ENCODE measurements around the gene NGFR. TPM values are rescaled to one million over a fixed set of nuclear protein-coding genes. Genes with fewer than 3 reads are reported as not detected.

Gene NGFR
- total RNA-seq, 1 experiment from 2014 or later: 60.6 TPM

DNA sequence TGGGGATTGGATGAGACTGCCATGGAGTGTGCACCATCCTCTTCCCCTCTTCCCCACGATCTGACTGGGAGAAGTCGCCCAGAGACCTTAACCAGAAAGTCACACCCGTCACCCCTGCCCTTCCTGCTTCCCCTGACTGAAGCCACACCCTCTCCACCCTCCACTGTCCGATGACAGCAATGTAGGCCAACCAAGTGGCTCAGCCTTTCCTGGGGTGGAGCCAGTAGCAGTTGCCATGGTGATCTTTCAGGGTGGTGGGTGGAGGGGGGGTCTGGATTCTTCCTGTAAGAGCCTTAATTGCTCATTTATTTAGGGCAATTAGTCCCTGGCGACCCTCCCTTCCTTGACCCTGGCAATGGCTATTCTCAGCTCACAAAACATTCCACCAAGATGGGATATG lies 42.9 kb upstream of the NGFR start:
- H3K4me1 ChIP-seq (ENCODE audit: insufficient read depth, low read length, poor library complexity, severe bottlenecking): no peaks in the 10 kb centered on the region
- intact Hi-C loops (cut with micrococcal nuclease; ENCODE audit: unreplicated experiment): no loop called here
- no peak overlapping the region for H3K27ac ChIP-seq (ENCODE audit: low read depth, low read length, poor library complexity, severe bottlenecking)
- ChIA-PET CTCF (no interaction called here), POLR2A (ENCODE audit: low non-redundant PET) (no interaction called here)
- no peaks in the 10 kb centered on the region for H3K27me3 ChIP-seq (replicated peaks; ENCODE audit: insufficient read depth, low read depth, low read length, poor library complexity)
- TF ChIP-seq, protein P1, sequence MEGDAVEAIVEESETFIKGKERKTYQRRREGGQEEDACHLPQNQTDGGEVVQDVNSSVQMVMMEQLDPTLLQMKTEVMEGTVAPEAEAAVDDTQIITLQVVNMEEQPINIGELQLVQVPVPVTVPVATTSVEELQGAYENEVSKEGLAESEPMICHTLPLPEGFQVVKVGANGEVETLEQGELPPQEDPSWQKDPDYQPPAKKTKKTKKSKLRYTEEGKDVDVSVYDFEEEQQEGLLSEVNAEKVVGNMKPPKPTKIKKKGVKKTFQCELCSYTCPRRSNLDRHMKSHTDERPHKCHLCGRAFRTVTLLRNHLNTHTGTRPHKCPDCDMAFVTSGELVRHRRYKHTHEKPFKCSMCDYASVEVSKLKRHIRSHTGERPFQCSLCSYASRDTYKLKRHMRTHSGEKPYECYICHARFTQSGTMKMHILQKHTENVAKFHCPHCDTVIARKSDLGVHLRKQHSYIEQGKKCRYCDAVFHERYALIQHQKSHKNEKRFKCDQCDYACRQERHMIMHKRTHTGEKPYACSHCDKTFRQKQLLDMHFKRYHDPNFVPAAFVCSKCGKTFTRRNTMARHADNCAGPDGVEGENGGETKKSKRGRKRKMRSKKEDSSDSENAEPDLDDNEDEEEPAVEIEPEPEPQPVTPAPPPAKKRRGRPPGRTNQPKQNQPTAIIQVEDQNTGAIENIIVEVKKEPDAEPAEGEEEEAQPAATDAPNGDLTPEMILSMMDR (conservative IDR thresholded peaks at IDR 0.05; ENCODE audit: low read depth, low read length): no peak
- no peak for TF ChIP-seq EZH2 (IDR thresholded peaks at IDR 0.05; ENCODE audit: borderline replicate concordance, low read depth, low read length, poor library complexity, severe bottlenecking)
- DNase-seq (ENCODE audit: low spot score): no peak
- BruUV-seq (replicated peaks): no TSS peak
- no peak overlapping the region for H3K4me3 ChIP-seq (ENCODE audit: low read depth, low read length, poor library complexity, severe bottlenecking)
- H3K36me3 ChIP-seq (ENCODE audit: insufficient read depth, low read length, poor library complexity, severe bottlenecking): no peaks in the 10 kb centered on the region
- no peaks in the 10 kb centered on the region for H3K9me3 ChIP-seq (ENCODE audit: low read depth, low read length, poor library complexity, severe bottlenecking)

DNA sequence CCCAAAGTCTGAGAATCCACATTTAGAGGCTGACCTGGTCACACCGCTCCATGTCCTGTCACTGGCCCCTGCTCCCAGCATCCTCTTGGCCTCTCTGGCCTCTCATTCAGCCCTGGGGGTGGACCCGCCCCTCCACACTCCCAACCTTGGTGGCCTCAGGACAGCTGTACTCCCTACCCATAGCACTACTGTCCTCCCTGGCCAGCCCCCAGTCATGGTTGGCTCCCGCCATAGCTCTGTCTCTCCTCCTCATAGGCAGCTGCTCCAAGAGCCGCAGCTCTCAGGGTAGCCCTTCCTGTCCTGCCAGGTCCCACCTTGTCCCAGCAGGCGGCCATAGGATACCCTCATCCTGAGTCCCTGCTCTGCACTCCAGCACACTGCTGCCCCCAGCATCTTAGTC lies 42.4 kb upstream of the NGFR start:
- H3K4me1 ChIP-seq (ENCODE audit: insufficient read depth, low read length, poor library complexity, severe bottlenecking): no peaks in the 10 kb centered on the region
- POLR2A ChIA-PET (ENCODE audit: low non-redundant PET): no interaction called here
- no peak for DNase-seq (ENCODE audit: low spot score)
- H3K27ac ChIP-seq (ENCODE audit: low read depth, low read length, poor library complexity, severe bottlenecking): no peak overlapping the region
- no TSS peak for BruUV-seq (replicated peaks)
- no peaks in the 10 kb centered on the region for H3K27me3 ChIP-seq (replicated peaks; ENCODE audit: insufficient read depth, low read depth, low read length, poor library complexity)
- CTCF ChIA-PET: no interaction called here
- intact Hi-C loops (cut with micrococcal nuclease; ENCODE audit: unreplicated experiment): no loop called here
- H3K4me3 ChIP-seq (ENCODE audit: low read depth, low read length, poor library complexity, severe bottlenecking): no peak overlapping the region
- no peaks in the 10 kb centered on the region for H3K36me3 ChIP-seq (ENCODE audit: insufficient read depth, low read length, poor library complexity, severe bottlenecking)
- H3K9me3 ChIP-seq (ENCODE audit: low read depth, low read length, poor library complexity, severe bottlenecking): no peaks in the 10 kb centered on the region
- no peak for TF ChIP-seq EZH2 (IDR thresholded peaks at IDR 0.05; ENCODE audit: borderline replicate concordance, low read depth, low read length, poor library complexity, severe bottlenecking)
- TF ChIP-seq, protein P1 (conservative IDR thresholded peaks at IDR 0.05; ENCODE audit: low read depth, low read length): no peak

DNA sequence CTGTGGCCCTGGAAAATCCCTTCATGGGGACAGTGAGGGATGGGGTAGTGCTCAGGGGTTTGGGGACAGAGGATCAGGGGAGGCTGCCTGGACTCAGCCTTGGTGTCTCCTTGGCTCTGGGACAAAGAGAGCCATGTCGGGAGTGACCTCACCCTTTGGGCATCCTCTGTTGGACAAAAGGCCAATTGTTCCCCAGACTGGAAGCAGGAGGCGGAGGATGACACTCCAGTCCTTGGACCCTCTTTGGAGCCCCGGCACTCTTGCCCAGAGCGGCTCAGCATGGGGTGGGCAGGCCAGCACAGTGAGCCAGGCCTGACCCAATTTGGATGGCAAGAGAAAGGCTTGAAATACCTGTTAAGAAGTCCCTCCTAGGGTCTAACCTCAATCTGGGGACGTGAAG lies 41.0 kb upstream of the NGFR start:
- ChIA-PET CTCF (interaction anchor here (0.6 kb wide), 1 partner anchor 9 kb away, joined by 3 read pairs; no protein-coding TSS in a partner anchor), POLR2A (ENCODE audit: low non-redundant PET) (no interaction called here)
- no peaks in the 10 kb centered on the region for H3K36me3 ChIP-seq (ENCODE audit: insufficient read depth, low read length, poor library complexity, severe bottlenecking)
- no peak overlapping the region for H3K4me3 ChIP-seq (ENCODE audit: low read depth, low read length, poor library complexity, severe bottlenecking)
- DNase-seq (ENCODE audit: low spot score): no peak
- no peaks in the 10 kb centered on the region for H3K4me1 ChIP-seq (ENCODE audit: insufficient read depth, low read length, poor library complexity, severe bottlenecking)
- H3K9me3 ChIP-seq (ENCODE audit: low read depth, low read length, poor library complexity, severe bottlenecking): no peaks in the 10 kb centered on the region
- intact Hi-C loops (cut with micrococcal nuclease; ENCODE audit: unreplicated experiment): no loop called here
- TF ChIP-seq, protein P1 (conservative IDR thresholded peaks at IDR 0.05; ENCODE audit: low read depth, low read length): no peak
- no peak for TF ChIP-seq EZH2 (IDR thresholded peaks at IDR 0.05; ENCODE audit: borderline replicate concordance, low read depth, low read length, poor library complexity, severe bottlenecking)
- BruUV-seq (replicated peaks): no TSS peak
- no peak overlapping the region for H3K27ac ChIP-seq (ENCODE audit: low read depth, low read length, poor library complexity, severe bottlenecking)
- no peaks in the 10 kb centered on the region for H3K27me3 ChIP-seq (replicated peaks; ENCODE audit: insufficient read depth, low read depth, low read length, poor library complexity)
